ENCODE data around the gene LMNB1.
"Not testable (repeated sequence)": the region's sequence is repeated elsewhere in the genome, so short reads cannot be mapped to it uniquely, and the experiment has no call there.

LMNB1 gene, protein sequence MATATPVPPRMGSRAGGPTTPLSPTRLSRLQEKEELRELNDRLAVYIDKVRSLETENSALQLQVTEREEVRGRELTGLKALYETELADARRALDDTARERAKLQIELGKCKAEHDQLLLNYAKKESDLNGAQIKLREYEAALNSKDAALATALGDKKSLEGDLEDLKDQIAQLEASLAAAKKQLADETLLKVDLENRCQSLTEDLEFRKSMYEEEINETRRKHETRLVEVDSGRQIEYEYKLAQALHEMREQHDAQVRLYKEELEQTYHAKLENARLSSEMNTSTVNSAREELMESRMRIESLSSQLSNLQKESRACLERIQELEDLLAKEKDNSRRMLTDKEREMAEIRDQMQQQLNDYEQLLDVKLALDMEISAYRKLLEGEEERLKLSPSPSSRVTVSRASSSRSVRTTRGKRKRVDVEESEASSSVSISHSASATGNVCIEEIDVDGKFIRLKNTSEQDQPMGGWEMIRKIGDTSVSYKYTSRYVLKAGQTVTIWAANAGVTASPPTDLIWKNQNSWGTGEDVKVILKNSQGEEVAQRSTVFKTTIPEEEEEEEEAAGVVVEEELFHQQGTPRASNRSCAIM

DNA sequence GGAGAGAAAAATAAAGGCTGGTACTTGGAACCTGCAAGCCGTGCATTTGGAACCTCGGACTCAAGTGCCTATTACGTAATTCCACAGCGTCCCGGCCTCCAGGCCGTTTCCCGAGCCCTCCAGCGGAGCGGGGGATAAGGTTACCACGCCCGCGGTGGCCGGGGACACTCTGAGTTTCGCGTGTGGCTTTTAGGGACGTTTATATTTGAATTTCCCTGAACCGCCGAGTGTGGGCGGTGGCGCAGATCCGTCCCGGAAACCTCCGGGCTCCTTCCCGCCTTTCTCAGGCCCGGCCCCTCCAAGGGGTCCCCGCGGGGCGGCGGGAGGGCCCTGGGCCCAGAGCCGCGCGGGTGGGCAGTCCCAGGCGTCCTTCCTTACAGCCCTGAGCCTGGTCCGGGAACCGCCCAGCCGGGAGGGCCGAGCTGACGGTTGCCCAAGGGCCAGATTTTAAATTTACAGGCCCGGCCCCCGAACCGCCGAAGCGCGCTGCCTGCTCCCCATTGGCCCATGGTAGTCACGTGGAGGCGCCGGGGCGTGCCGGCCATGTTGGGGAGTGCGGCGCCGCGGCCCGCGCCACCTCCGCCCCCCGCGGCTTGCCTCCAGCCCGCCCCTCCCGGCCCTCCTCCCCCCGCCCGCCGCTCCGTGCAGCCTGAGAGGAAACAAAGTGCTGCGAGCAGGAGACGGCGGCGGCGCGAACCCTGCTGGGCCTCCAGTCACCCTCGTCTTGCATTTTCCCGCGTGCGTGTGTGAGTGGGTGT, at the start of gene LMNB1:
TSS of gene LMNB1 (plus strand) at position 638 of the 758 bp plus-strand sequence. CDS start 373 bp downstream, outside the sequence.
- peak; percentile 91 for DNase-seq

DNA sequence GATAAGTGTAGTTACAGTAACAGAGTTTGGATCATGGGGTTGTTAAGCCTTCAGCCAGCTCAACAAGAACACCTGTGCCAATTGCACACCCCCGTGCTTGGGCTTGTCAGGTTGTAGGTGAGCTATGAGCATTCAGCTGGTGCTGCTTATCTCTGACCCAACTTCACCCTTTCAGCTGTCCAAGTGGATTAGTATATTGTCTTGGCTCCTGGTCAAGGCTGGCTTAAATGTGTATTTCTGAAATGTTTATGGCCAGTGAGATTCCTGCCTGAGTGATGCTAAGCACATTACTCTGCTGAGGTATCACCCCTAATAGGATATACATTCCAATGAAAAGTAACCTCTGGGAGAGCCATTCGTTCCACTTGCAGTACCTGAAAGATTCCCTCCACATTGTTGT, 44.2 kb upstream of the LMNB1 start:
- no peak for DNase-seq

- not testable (repeated sequence) for DNase-seq
These were observed 42.4 kb upstream of the LMNB1 start for GRCh38 chr5:126734573-126734972.

GRCh38 chr5:126736141-126736540, 40.8 kb upstream of the LMNB1 start:
- DNase-seq: no peak

- DNase-seq: no peak
These were observed 35.6 kb upstream of the LMNB1 start for GRCh38 chr5:126741361-126741760.

GRCh38 chr5:126742425-126742824, 34.5 kb upstream of the LMNB1 start:
- no peak for DNase-seq

DNA sequence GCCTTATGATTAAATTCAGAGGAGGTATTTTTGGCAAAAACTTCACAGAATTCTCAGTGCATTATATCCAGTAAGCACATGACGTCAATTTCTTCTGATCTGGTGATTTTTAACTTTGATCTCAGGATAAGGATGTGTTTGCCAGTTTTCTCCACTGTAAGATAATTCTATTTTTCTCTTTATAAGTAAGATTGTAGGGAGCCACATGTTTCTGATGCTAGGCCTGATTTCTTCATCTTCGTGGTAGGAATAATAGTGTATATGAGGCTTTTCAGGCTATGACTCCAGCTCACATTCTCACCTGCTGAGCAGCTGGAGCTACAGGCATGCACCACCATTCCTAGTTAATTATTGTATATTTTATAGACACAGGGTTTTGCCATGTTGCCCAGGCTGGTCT, 32.1 kb upstream of the LMNB1 start:
- DNase-seq: no peak

- DNase-seq: no peak
These were observed 31.5 kb upstream of the LMNB1 start for GRCh38 chr5:126745259-126745992.

GRCh38 chr5:126746290-126746689, 30.6 kb upstream of the LMNB1 start:
- no peak for DNase-seq

GRCh38 chr5:126752081-126752785, 24.7 kb upstream of the LMNB1 start:
- DNase-seq: no peak

GRCh38 chr5:126753227-126753626, 23.7 kb upstream of the LMNB1 start:
- no peak for DNase-seq

- no peak for DNase-seq
These were observed 22.3 kb upstream of the LMNB1 start for GRCh38 chr5:126754609-126755008.

DNA sequence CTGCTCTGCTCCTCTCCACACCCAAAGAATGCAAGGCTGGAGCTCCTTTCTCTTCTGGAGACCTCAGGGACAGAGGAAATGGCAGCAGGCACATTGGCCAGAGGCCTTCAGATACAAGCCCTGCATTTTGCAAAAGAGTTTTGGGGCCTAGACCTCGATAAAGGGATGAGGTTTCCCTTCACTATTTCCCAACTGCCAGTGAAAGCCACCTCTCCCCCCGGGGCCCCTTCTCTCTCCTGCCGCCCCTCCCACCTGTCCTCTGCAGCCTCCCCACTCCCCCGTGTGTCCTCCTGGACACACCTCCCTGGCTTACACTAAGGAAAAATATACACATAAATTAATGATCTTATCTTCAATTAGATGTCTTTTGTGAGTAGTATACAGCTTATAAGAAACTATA, 21.3 kb upstream of the LMNB1 start:
- no peak for DNase-seq

DNA sequence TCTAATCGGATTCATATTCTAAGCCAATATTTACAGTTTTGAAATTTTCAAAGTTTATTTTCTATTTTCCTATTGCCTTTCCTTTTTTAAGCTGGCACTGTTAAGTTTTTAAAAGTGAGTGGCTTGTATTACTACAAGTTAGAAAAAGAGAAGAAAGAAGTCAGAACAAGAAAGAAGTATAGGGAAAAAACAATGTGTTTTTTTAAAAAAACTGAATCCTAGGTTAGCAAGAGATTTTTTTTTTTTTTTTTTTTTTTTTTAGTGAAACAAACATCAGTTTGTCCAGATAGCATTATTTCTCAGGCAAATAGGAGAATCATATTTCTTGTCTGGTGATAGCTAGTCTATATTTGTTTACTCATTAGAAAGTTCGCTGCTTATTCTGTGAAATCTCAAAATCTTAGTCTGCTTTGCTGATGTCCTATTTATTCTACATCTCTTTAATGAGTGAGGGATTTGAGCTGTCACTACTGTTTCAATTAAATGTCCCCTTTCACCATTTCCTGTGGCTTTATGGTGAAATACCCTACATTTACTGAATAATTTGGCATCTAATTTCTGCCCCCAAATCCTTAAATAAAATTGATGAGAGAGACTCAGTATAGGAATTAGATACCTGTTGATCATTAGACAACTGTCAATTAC, 19.1 kb upstream of the LMNB1 start:
- DNase-seq: no peak

GRCh38 chr5:126763371-126763770, 13.6 kb upstream of the LMNB1 start:
- DNase-seq: no peak

DNA sequence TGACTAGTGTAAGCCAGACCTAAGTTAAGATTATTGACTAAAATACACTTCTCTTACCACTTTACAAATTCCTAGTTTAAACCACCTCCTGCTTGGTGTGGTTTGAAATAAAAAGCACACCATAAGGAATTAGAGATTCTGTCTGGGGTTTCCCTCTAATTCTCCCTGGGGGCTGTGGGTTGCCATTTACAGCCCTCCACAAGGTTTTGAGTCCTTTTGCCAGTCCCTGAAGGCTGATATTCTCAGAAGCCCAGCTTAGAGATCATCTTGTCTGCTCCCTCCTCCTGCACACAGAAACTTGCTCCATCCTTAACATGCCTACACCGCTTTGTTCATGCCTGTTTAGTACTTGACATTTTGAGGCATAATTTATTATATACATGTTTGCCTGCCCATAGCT, 7.2 kb upstream of the LMNB1 start:
- no peak for DNase-seq

- not testable (repeated sequence) for DNase-seq
These were observed 3.4 kb upstream of the LMNB1 start for GRCh38 chr5:126773536-126773935.

DNA sequence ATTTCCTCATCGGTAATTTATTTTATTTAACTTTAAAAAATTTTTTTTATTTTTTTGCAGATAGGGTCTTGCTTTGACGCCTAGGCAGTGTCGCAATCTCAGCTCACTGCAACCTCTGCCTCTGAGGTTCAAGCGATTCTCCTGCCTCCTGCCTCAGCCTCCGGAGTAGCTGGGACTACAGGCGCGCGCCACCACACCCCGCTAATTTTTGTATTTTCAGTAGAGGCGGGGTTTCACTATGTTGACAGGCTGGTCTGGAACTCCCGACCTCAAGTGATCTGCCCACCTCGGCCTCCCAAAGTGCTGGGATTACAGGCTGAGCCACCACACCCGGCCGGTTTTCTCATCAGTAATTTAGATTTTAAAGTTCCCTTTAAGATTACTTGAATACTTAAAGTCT, 2.3 kb upstream of the LMNB1 start:
- not testable (repeated sequence) for DNase-seq

- no peak for DNase-seq
These were observed 480 bp downstream of the LMNB1 start for GRCh38 chr5:126777257-126777974.

GRCh38 chr5:126777975-126778674, 1.2 kb downstream of the LMNB1 start:
- DNase-seq: peak; percentile 81

Data from NCI-H2081 treated with DMSO at 0.1 percent for 48 hours (cell line).